ENCODE data around the gene WNK1. TPM values are rescaled to one million over a fixed set of nuclear protein-coding genes. Genes with fewer than 3 reads are reported as not detected.
A peak's percentile ranks its signal among the peaks of the same experiment; 100 is the strongest.

The WNK1 gene
- polyA plus RNA-seq, 1 donor (not counting 4 experiments of a cell fraction or from before 2014, with no cell fraction given): 72.3 TPM

DNA sequence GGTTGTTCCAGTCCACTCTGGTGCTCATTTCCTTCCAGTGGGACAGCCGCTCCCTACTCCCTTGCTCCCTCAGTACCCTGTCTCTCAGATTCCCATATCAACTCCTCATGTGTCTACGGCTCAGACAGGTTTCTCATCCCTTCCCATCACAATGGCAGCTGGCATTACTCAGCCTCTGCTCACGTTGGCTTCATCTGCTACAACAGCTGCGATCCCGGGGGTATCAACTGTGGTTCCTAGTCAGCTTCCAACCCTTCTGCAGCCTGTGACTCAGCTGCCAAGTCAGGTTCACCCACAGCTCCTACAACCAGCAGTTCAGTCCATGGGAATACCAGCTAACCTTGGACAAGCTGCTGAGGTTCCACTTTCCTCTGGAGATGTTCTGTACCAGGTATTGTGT lies 127.3 kb downstream of the WNK1 start:
- no peaks in the 10 kb centered on the region for H3K4me1 ChIP-seq (ENCODE audit: control insufficient read depth, extremely low read depth, insufficient read depth, low read length)
- H3K9me3 ChIP-seq (ENCODE audit: control insufficient read depth, low read depth, low read length): no peaks in the 10 kb centered on the region
- H3K27ac ChIP-seq (ENCODE audit: control insufficient read depth, insufficient read depth, low read length): no peak overlapping the region
- no peaks in the 10 kb centered on the region for H4K20me1 ChIP-seq (ENCODE audit: control insufficient read depth, extremely low read depth, insufficient read depth, low read length)
- H3K9me1 ChIP-seq (ENCODE audit: control insufficient read depth, extremely low read depth, insufficient read depth, low read length): no peaks in the 10 kb centered on the region
- DNase-seq (ENCODE audit: low read depth, low spot score) (peak; percentile 48), FAIRE-seq (peak; percentile 49)
- dilution Hi-C loops (cut with MboI; ENCODE audit: extremely low pct_ligation_motif_present, low sequenced_read_pairs): no loop called here
- H3K27me3 ChIP-seq (ENCODE audit: control insufficient read depth, extremely low read depth, insufficient read depth, low read length): no peaks in the 10 kb centered on the region
- H3K9ac ChIP-seq (ENCODE audit: control insufficient read depth, extremely low read depth, insufficient read depth, low read length): no peak overlapping the region
- no peak for TF ChIP-seq EZH2 (IDR thresholded peaks at IDR 0.05; ENCODE audit: low read length)
- TF ChIP-seq, protein P1, sequence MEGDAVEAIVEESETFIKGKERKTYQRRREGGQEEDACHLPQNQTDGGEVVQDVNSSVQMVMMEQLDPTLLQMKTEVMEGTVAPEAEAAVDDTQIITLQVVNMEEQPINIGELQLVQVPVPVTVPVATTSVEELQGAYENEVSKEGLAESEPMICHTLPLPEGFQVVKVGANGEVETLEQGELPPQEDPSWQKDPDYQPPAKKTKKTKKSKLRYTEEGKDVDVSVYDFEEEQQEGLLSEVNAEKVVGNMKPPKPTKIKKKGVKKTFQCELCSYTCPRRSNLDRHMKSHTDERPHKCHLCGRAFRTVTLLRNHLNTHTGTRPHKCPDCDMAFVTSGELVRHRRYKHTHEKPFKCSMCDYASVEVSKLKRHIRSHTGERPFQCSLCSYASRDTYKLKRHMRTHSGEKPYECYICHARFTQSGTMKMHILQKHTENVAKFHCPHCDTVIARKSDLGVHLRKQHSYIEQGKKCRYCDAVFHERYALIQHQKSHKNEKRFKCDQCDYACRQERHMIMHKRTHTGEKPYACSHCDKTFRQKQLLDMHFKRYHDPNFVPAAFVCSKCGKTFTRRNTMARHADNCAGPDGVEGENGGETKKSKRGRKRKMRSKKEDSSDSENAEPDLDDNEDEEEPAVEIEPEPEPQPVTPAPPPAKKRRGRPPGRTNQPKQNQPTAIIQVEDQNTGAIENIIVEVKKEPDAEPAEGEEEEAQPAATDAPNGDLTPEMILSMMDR (optimal IDR thresholded peaks at IDR 0.05 in 1 of 3, IDR thresholded peaks at IDR 0.05 in 1 of 3, conservative IDR thresholded peaks at IDR 0.05 in 1 of 3; ENCODE audit: extremely low read depth in 1 of 3, insufficient read depth in 2 of 3, low read length in 3 of 3): no peak
- H3K4me3 ChIP-seq (ENCODE audit: control insufficient read depth in 2 of 3, extremely low read depth in 1 of 3, insufficient read depth in 2 of 3, low read depth in 1 of 3, low read length in 3 of 3): no peak overlapping the region
- no peaks in the 10 kb centered on the region for H3K79me2 ChIP-seq (ENCODE audit: control insufficient read depth, insufficient read depth, low read length)
- H3K4me2 ChIP-seq (ENCODE audit: control insufficient read depth, extremely low read depth, insufficient read depth, low read depth, low read length): no peak overlapping the region
- no peak overlapping the region for H2AFZ ChIP-seq (ENCODE audit: control insufficient read depth, low read length)
- peaks cover 20 to 27% of the 10 kb centered on the region in 2 experiments for H3K36me3 ChIP-seq (ENCODE audit: control insufficient read depth in 2 of 2, extremely low read depth in 1 of 2, insufficient read depth in 2 of 2, low read length in 2 of 2)

DNA sequence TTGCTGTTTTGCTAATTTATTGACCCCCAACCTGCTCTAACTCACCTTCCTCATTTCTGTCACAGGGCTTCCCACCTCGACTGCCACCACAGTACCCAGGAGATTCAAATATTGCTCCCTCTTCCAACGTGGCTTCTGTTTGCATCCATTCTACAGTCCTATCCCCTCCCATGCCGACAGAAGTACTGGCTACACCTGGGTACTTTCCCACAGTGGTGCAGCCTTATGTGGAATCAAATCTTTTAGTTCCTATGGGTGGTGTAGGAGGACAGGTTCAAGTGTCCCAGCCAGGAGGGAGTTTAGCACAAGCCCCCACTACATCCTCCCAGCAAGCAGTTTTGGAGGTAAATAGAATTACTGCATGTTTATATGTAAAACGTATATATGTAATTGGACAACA lies 128.3 kb downstream of the WNK1 start:
- Histone ChIP-seq H3K4me2 (ENCODE audit: control insufficient read depth, extremely low read depth, insufficient read depth, low read depth, low read length) (no peak overlapping the region), H3K9ac (ENCODE audit: control insufficient read depth, extremely low read depth, insufficient read depth, low read length) (no peak overlapping the region), H3K4me1 (ENCODE audit: control insufficient read depth, extremely low read depth, insufficient read depth, low read length) (no peaks in the 10 kb centered on the region), H3K27ac (ENCODE audit: control insufficient read depth, insufficient read depth, low read length) (no peak overlapping the region), H3K9me1 (ENCODE audit: control insufficient read depth, extremely low read depth, insufficient read depth, low read length) (no peaks in the 10 kb centered on the region), H4K20me1 (ENCODE audit: control insufficient read depth, extremely low read depth, insufficient read depth, low read length) (no peaks in the 10 kb centered on the region), H3K9me3 (ENCODE audit: control insufficient read depth, low read depth, low read length) (no peaks in the 10 kb centered on the region), H2AFZ (ENCODE audit: control insufficient read depth, low read length) (no peak overlapping the region), H3K27me3 (ENCODE audit: control insufficient read depth, extremely low read depth, insufficient read depth, low read length) (no peaks in the 10 kb centered on the region), H3K36me3 (ENCODE audit: control insufficient read depth in 2 of 2, extremely low read depth in 1 of 2, insufficient read depth in 2 of 2, low read length in 2 of 2) (peaks cover 30 to 37% of the 10 kb centered on the region in 2 experiments), H3K4me3 (ENCODE audit: control insufficient read depth in 2 of 3, extremely low read depth in 1 of 3, insufficient read depth in 2 of 3, low read depth in 1 of 3, low read length in 3 of 3) (no peak overlapping the region), H3K79me2 (ENCODE audit: control insufficient read depth, insufficient read depth, low read length) (no peaks in the 10 kb centered on the region)
- DNase-seq (ENCODE audit: low read depth, low spot score) (no peak), FAIRE-seq (no peak)
- no peak for TF ChIP-seq EZH2 (IDR thresholded peaks at IDR 0.05; ENCODE audit: low read length)
- TF ChIP-seq, protein P1 (optimal IDR thresholded peaks at IDR 0.05 in 1 of 3, IDR thresholded peaks at IDR 0.05 in 1 of 3, conservative IDR thresholded peaks at IDR 0.05 in 1 of 3; ENCODE audit: extremely low read depth in 1 of 3, insufficient read depth in 2 of 3, low read length in 3 of 3): no peak
- dilution Hi-C loops (cut with MboI; ENCODE audit: extremely low pct_ligation_motif_present, low sequenced_read_pairs): no loop called here

All from keratinocyte (primary cell).